Adrenal gland (tissue), 12 donors: ENCODE results near the gene C16orf54. TPM values are rescaled to one million over a fixed set of nuclear protein-coding genes. Genes with fewer than 3 reads are reported as not detected.
"Not testable (repeated sequence)": the region's sequence is repeated elsewhere in the genome, so short reads cannot be mapped to it uniquely, and the experiment has no call there.

Experiments
- DNase-seq, 7 donors: peaks; one replicate each; pipeline ENCODE4 v3.0.0-alpha.2; 2019 to 2020
- H3K27ac ChIP-seq, 5 donors: fragments of 200-600 bp; sonication (generic) in 4 of 5; 1 replicate in 3 of 5; 2 replicates in 2 of 5; pipeline versions ENCODE4 v1.5.1 to v1.8.0; 2016 to 2020; ENCODE audit warnings: mild to moderate bottlenecking in 1 of 5
- H3K27me3 ChIP-seq: fragments of 200-600 bp; 2 replicates; pipeline ENCODE4 v1.8.0; 2021
- H3K36me3 ChIP-seq, 2 donors: fragments of 200-600 bp; replicated peaks in 1 of 2; 1 replicate in 1 of 2; 2 replicates in 1 of 2; pipeline versions ENCODE4 v1.5.1 to v1.8.0; 2018 to 2022
- H3K4me1 ChIP-seq, 2 donors: fragments of 200-600 bp; replicated peaks in 1 of 2; 1 replicate in 1 of 2; 2 replicates in 1 of 2; pipeline versions ENCODE4 v1.5.1 to v1.8.0; 2018 to 2021
- H3K4me3 ChIP-seq, 4 donors: fragments of 200-600 bp; sonication (generic) in 3 of 4; one replicate each; pipeline ENCODE4 v1.5.1; 2016 to 2018
- H3K9me3 ChIP-seq, 3 donors: fragments of 200-600 bp; sonication (generic) in 1 of 3; replicated peaks in 1 of 3; 1 replicate in 2 of 3; 2 replicates in 1 of 3; pipeline versions ENCODE4 v1.5.1 to v1.8.0; 2016 to 2021
- CTCF ChIP-seq, 6 experiments: fragments of 450-650 bp in 4 of 6; fragments of 200-600 bp in 2 of 6; sonication (generic) in 1 of 6; IDR thresholded peaks; 1 replicate in 5 of 6; 2 replicates in 1 of 6; pipeline versions ENCODE4 v1.5.1 to v1.8.0; 2016 to 2021; ENCODE audit warnings: antibody characterized with exemption in 6 of 6, mild to moderate bottlenecking in 2 of 6, moderate library complexity in 1 of 6
- POLR2A ChIP-seq, 2 donors: fragments of 450-650 bp; IDR thresholded peaks; one replicate each; pipeline ENCODE4 v1.6.1; 2017; ENCODE audit warnings: antibody characterized with exemption in 2 of 2, mild to moderate bottlenecking in 2 of 2, moderate library complexity in 1 of 2
- WGBS, 4 donors: extraction: QIAGEN DNeasy Blood & Tissue Kit in 2 of 4; methylation state at CpG; one replicate each; pipeline versions ENCODE4 v1.1.5 to v1.1.7; 2013 to 2017; 5-methylcytosine and 5-hydroxymethylcytosine counted together
- intact Hi-C, 2 donors: fragments of 100-400 bp; cut with DNase I; formaldehyde crosslinking; loops; one replicate each; pipeline versions ENCODE4 v1.14.1 to v1.15.0; 2022 to 2023
- polyA plus RNA-seq, 3 donors: library from polyadenylated mRNA; stranded (reverse); fragments of 200-250 nt in 2 of 3; fragments of 350-450 nt in 1 of 3; fragmentation: Illumina TruSeq in 1 of 3; extraction: RNeasy Lipid Tissue Mini Kit (QIAGEN cat#74804) in 1 of 3; gene quantifications; one replicate each; pipeline ENCODE4 v1.2.3, GENCODE V29; 2013 to 2014
- total RNA-seq, 9 donors: library from RNA; depleted of rRNA in 4 of 9; stranded (reverse); fragments of >200 nt in 4 of 9; fragments of 120-200 nt in 1 of 9; fragmentation: NEBNext Ultra II Directional in 1 of 9; extraction: Animal tissue kit (Norgen Biotek cat#: 25700) in 1 of 9; gene quantifications; one replicate each; pipeline versions ENCODE4 v1.1.0 to v1.2.4, GENCODE V29; 2013 to 2023
- donor health status: healthy with polysubstance abuse.
- donor health status: Bipolar disorder and iron deficiency.
- donor health status: DM: yes; HTN: yes; CAD: no.
- donor health status: DM: no; HTN: no; CAD: no.
- donor health status: DM: no; HTN: no; CAD: no.
- donor health status: DM: yes; HTN: yes; CAD: no.

C16orf54 gene
- total and polyA plus RNA-seq, 12 donors, result 0.11 to 1.8 (median 0.69) TPM

GRCh38 chr16:29694384-29695195, 51.2 kb downstream of the C16orf54 start:
- intact Hi-C loops, result loop anchor here in 1 of 2 donors (10.0 kb wide), 1 partner anchor 80 kb away; the partner anchor contains the start of gene ZG16
- TF ChIP-seq CTCF (IDR thresholded peaks at IDR 0.05), result no peak
- no peak for TF ChIP-seq POLR2A (IDR thresholded peaks at IDR 0.05)
- Histone ChIP-seq H3K4me3 (no peak overlapping the region), H3K27ac (no peak overlapping the region), H3K36me3 (no peaks in the 10 kb centered on the region), H3K27me3 (no peaks in the 10 kb centered on the region), H3K9me3 (no peaks in the 10 kb centered on the region), H3K4me1 (no peaks in the 10 kb centered on the region)
- 81 to 92% (median 89%) methylated on average over 11 to 41 of the region's 41 CpGs for WGBS, 4 donors
- DNase-seq, result no peak

- H3K27ac ChIP-seq, H3K4me3 ChIP-seq, H3K4me1 ChIP-seq, H3K36me3 ChIP-seq, H3K27me3 ChIP-seq, DNase-seq, H3K9me3 ChIP-seq: not testable (repeated sequence)
- intact Hi-C loops, result loop anchor here in 1 of 2 donors (10.0 kb wide), 1 partner anchor 82 kb away; the partner anchor contains the start of gene ZG16
- WGBS, 4 donors, result 94 to 98% (median 97%) methylated on average over 25 to 26 of the region's 26 CpGs
Measured at GRCh38 chr16:29692606-29693005, 53.2 kb downstream of the C16orf54 start.

Other genes starting within 250 kb of the C16orf54 start
- 10 to 100 TPM in 8 of 9 donors, 1 to 10 TPM in 1; 6.7 to 43.3 (median 25.0) TPM for gene NPIPB12, start 239.6 kb downstream of the C16orf54 start, total RNA-seq
- 100 to 1,000 TPM in 2 of 3 donors, 1 to 10 TPM in 1; 6.4 to 569 (median 272) TPM for gene NPIPB12, start 239.6 kb downstream of the C16orf54 start, polyA plus RNA-seq
- gene SPN, start 82.7 kb downstream of the C16orf54 start, total RNA-seq, result 1 to 10 TPM in 6 of 9 donors, under 1 TPM in 3; 0.24 to 2.6 (median 1.2) TPM
- gene SPN, start 82.7 kb downstream of the C16orf54 start, polyA plus RNA-seq, result 1 to 10 TPM in 1 of 3 donors, under 1 TPM in 2; 0.54 to 3.1 (median 0.64) TPM
- 100 to 1,000 TPM in 8 of 9 donors, 10 to 100 TPM in 1; 64.5 to 325 (median 136) TPM for gene QPRT, start 66.8 kb downstream of the C16orf54 start, total RNA-seq
- 100 to 1,000 TPM in 1 of 3 donors, 10 to 100 TPM in 2; 48.8 to 111 (median 54.7) TPM for gene QPRT, start 66.8 kb downstream of the C16orf54 start, polyA plus RNA-seq
- gene ZG16, start 32.3 kb upstream of the C16orf54 start, total RNA-seq, result under 1 TPM in 2 of 9 donors, not detected in 7; 0.07 to 0.11 TPM
- gene ZG16, start 32.3 kb upstream of the C16orf54 start, polyA plus RNA-seq, result under 1 TPM in 2 of 3 donors, not detected in 1; 0.16 to 0.20 TPM
- gene KIF22, start 44.8 kb upstream of the C16orf54 start, total RNA-seq, result 10 to 100 TPM in 8 of 9 donors, 1 to 10 TPM in 1; 8.8 to 33.6 (median 16.7) TPM
- 100 to 1,000 TPM in 2 of 3 donors, 1 to 10 TPM in 1; 9.1 to 127 (median 112) TPM for gene KIF22, start 44.8 kb upstream of the C16orf54 start, polyA plus RNA-seq
- gene MAZ, start 60.5 kb upstream of the C16orf54 start, total RNA-seq, result 100 to 1,000 TPM in 7 of 9 donors, 10 to 100 TPM in 2; 78.8 to 247 (median 140) TPM
- gene MAZ, start 60.5 kb upstream of the C16orf54 start, polyA plus RNA-seq, result 100 to 1,000 TPM; 108 to 304 (median 147) TPM
- 1 to 10 TPM in 8 of 9 donors, not detected in 1; 1.4 to 8.8 (median 2.2) TPM for gene PRRT2, start 66.2 kb upstream of the C16orf54 start, total RNA-seq
- gene PRRT2, start 66.2 kb upstream of the C16orf54 start, polyA plus RNA-seq, result 10 to 100 TPM in 1 of 3 donors, 1 to 10 TPM in 1, under 1 TPM in 1; 0.97 to 32.0 (median 5.0) TPM
- 10 to 100 TPM; 17.1 to 47.1 (median 39.8) TPM for gene PAGR1, start 70.2 kb upstream of the C16orf54 start, total RNA-seq
- 10 to 100 TPM; 14.2 to 89.1 (median 60.9) TPM for gene PAGR1, start 70.2 kb upstream of the C16orf54 start, polyA plus RNA-seq
- 100 to 1,000 TPM in 8 of 9 donors, 10 to 100 TPM in 1; 73.9 to 492 (median 350) TPM for gene MVP, start 74.5 kb upstream of the C16orf54 start, total RNA-seq
- 100 to 1,000 TPM; 200 to 470 (median 321) TPM for gene MVP, start 74.5 kb upstream of the C16orf54 start, polyA plus RNA-seq
- 100 to 1,000 TPM in 7 of 9 donors, 10 to 100 TPM in 2; 84.7 to 203 (median 150) TPM for gene CDIPT, start 117.2 kb upstream of the C16orf54 start, total RNA-seq
- 10 to 100 TPM; 44.9 to 89.0 (median 74.5) TPM for gene CDIPT, start 117.2 kb upstream of the C16orf54 start, polyA plus RNA-seq
- 100 to 1,000 TPM in 1 of 9 donors, 10 to 100 TPM in 7, 1 to 10 TPM in 1; 7.5 to 302 (median 44.4) TPM for gene SEZ6L2, start 153.6 kb upstream of the C16orf54 start, total RNA-seq
- 10 to 100 TPM; 14.5 to 20.1 (median 20.1) TPM for gene SEZ6L2, start 153.6 kb upstream of the C16orf54 start, polyA plus RNA-seq
- gene ASPHD1, start 154.5 kb upstream of the C16orf54 start, total RNA-seq, result 1 to 10 TPM in 7 of 9 donors, under 1 TPM in 2; 0.34 to 9.3 (median 4.4) TPM
- 10 to 100 TPM in 1 of 3 donors, 1 to 10 TPM in 2; 2.4 to 15.8 (median 7.2) TPM for gene ASPHD1, start 154.5 kb upstream of the C16orf54 start, polyA plus RNA-seq
- 10 to 100 TPM in 8 of 9 donors, 1 to 10 TPM in 1; 6.2 to 39.4 (median 20.6) TPM for gene KCTD13, start 180.2 kb upstream of the C16orf54 start, total RNA-seq
- gene KCTD13, start 180.2 kb upstream of the C16orf54 start, polyA plus RNA-seq, result 10 to 100 TPM; 13.2 to 37.1 (median 33.3) TPM
- gene TMEM219, start 216.1 kb upstream of the C16orf54 start, total RNA-seq, result 100 to 1,000 TPM; 113 to 300 (median 190) TPM
- gene TMEM219, start 216.1 kb upstream of the C16orf54 start, polyA plus RNA-seq, result 100 to 1,000 TPM; 100 to 278 (median 272) TPM
- gene TAOK2, start 227.9 kb upstream of the C16orf54 start, total RNA-seq, result 10 to 100 TPM; 40.0 to 95.0 (median 73.4) TPM
- gene TAOK2, start 227.9 kb upstream of the C16orf54 start, polyA plus RNA-seq, result 100 to 1,000 TPM in 1 of 3 donors, 10 to 100 TPM in 2; 36.6 to 135 (median 51.0) TPM
- 10 to 100 TPM; 11.0 to 35.0 (median 18.7) TPM for gene HIRIP3, start 249.6 kb upstream of the C16orf54 start, total RNA-seq
- 10 to 100 TPM; 12.6 to 24.9 (median 20.2) TPM for gene HIRIP3, start 249.6 kb upstream of the C16orf54 start, polyA plus RNA-seq